ENCODE results near the gene TMPRSS9. TPM values are rescaled to one million over a fixed set of nuclear protein-coding genes. Genes with fewer than 3 reads are reported as not detected.
A peak's percentile ranks its signal among the peaks of the same experiment; 100 is the strongest.

TMPRSS9 gene
- total and polyA plus RNA-seq, 2 of the 13 experiments (the other 11 are each of a cell fraction or from before 2014, with no cell fraction given): 2.5 to 5.2 TPM

DNA sequence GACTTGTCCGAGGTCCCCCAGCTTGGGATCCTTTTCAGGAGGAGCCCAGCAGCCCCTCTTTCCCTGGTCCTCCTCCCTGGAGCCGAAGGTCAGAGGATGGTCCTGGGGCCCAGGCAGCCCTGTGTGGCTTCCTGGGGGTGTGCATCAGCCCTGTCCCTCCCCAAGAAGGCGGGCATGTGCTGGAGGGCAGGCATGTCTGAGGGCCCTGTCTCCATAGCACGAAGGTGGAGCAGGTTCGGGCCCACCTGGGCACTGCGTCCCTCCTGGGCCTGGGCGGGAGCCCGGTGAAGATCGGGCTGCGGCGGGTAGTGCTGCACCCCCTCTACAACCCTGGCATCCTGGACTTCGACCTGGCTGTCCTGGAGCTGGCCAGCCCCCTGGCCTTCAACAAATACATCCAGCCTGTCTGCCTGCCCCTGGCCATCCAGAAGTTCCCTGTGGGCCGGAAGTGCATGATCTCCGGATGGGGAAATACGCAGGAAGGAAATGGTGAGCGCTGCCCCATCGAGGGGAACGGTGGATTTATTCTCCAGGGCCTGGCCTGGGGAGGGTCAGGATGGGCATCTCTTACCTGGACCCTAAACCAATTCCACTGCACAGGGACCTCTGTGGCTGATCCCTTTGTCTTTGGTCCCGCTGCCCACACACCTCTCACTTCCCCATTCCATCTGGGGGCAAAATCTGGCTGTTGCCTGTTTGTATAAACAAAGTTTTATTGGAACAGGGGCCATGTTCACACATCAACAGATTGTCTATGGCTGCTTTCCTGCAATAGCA, 56.4 kb downstream of the TMPRSS9 start (continued):
- TF ChIP-seq MEIS2 (CRISPR knock-in tag; IDR thresholded peaks at IDR 0.05) (peak; percentile 69; the same call in 1 of the 2 replicates), BHLHE40 (IDR thresholded peaks at IDR 0.05; ENCODE audit: low read length) (no peak), NFATC3 (CRISPR knock-in tag; IDR thresholded peaks at IDR 0.05) (no peak), U2AF1 (optimal IDR thresholded peaks at IDR 0.05; ENCODE audit: low read depth, low read length) (no peak), SRSF1 (optimal IDR thresholded peaks at IDR 0.05; ENCODE audit: low read depth, low read length) (no peak), CREB1 (IDR thresholded peaks at IDR 0.05) (no peak), CREB1 (CRISPR knock-in tag; IDR thresholded peaks at IDR 0.05) (peak; percentile 88), SP140L (CRISPR knock-in tag; IDR thresholded peaks at IDR 0.05; ENCODE audit: borderline replicate concordance) (no peak), ZNF772 (CRISPR knock-in tag; IDR thresholded peaks at IDR 0.05) (0 out of 2 replicates have a peak, but pooled peaks have one; percentile 49), PTBP1 (IDR thresholded peaks at IDR 0.05; ENCODE audit: low read depth, low read length, poor library complexity, severe bottlenecking) (no peak), ZSCAN25 (CRISPR knock-in tag; IDR thresholded peaks at IDR 0.05) (no peak; the same call in none of the 2 replicates), HDAC1 (CRISPR knock-in tag; IDR thresholded peaks at IDR 0.05) (peak; percentile 78), ZNF333 (CRISPR knock-in tag; IDR thresholded peaks at IDR 0.05; ENCODE audit: borderline replicate concordance) (no peak), ARNT2 (CRISPR knock-in tag; IDR thresholded peaks at IDR 0.05; ENCODE audit: low read depth) (peak; percentile 71; the same call in 1 of the 2 replicates), SCMH1 (CRISPR knock-in tag; IDR thresholded peaks at IDR 0.05; ENCODE audit: borderline replicate concordance) (no peak), ZNF484 (CRISPR knock-in tag; IDR thresholded peaks at IDR 0.05; ENCODE audit: borderline replicate concordance, low read depth) (no peak), ZSCAN21 (CRISPR knock-in tag; IDR thresholded peaks at IDR 0.05; ENCODE audit: borderline replicate concordance) (peak; percentile 84; the same call in 1 of the 2 replicates), MIER2 (CRISPR knock-in tag; IDR thresholded peaks at IDR 0.05) (no peak), ZNF12 (CRISPR knock-in tag; IDR thresholded peaks at IDR 0.05) (peak; percentile 39; the same call in 1 of the 2 replicates), ZNF891 (CRISPR knock-in tag; IDR thresholded peaks at IDR 0.05) (no peak), SNAI1 (CRISPR knock-in tag; IDR thresholded peaks at IDR 0.05; ENCODE audit: borderline replicate concordance) (peak; percentile 42; the same call in 1 of the 2 replicates), NR2F1 (CRISPR knock-in tag; IDR thresholded peaks at IDR 0.05) (no peak)
- TF ChIP-seq, protein P1, sequence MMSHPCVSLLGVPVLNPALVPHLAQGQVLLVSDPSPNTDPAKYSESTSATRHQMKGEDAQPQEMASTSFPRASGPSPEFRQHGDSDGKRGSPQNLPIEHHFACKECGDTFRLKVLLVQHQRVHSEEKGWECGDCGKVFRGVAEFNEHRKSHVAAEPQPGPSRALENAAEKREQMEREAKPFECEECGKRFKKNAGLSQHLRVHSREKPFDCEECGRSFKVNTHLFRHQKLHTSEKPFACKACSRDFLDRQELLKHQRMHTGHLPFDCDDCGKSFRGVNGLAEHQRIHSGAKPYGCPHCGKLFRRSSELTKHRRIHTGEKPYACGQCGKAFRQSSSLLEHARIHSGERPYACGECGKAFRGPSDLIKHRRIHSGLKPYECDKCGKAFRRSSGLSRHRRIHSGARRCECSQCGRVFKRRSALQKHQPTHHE (CRISPR knock-in tag; IDR thresholded peaks at IDR 0.05; ENCODE audit: borderline replicate concordance): no peak
- TF ChIP-seq, protein P2, sequence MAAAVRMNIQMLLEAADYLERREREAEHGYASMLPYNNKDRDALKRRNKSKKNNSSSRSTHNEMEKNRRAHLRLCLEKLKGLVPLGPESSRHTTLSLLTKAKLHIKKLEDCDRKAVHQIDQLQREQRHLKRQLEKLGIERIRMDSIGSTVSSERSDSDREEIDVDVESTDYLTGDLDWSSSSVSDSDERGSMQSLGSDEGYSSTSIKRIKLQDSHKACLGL (CRISPR knock-in tag; IDR thresholded peaks at IDR 0.05): peak; percentile 60; the same call in 1 of the 2 replicates
- TF ChIP-seq, protein P3, sequence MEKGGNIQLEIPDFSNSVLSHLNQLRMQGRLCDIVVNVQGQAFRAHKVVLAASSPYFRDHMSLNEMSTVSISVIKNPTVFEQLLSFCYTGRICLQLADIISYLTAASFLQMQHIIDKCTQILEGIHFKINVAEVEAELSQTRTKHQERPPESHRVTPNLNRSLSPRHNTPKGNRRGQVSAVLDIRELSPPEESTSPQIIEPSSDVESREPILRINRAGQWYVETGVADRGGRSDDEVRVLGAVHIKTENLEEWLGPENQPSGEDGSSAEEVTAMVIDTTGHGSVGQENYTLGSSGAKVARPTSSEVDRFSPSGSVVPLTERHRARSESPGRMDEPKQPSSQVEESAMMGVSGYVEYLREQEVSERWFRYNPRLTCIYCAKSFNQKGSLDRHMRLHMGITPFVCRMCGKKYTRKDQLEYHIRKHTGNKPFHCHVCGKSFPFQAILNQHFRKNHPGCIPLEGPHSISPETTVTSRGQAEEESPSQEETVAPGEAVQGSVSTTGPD (CRISPR knock-in tag; IDR thresholded peaks at IDR 0.05): no peak
- TF ChIP-seq, protein P4, sequence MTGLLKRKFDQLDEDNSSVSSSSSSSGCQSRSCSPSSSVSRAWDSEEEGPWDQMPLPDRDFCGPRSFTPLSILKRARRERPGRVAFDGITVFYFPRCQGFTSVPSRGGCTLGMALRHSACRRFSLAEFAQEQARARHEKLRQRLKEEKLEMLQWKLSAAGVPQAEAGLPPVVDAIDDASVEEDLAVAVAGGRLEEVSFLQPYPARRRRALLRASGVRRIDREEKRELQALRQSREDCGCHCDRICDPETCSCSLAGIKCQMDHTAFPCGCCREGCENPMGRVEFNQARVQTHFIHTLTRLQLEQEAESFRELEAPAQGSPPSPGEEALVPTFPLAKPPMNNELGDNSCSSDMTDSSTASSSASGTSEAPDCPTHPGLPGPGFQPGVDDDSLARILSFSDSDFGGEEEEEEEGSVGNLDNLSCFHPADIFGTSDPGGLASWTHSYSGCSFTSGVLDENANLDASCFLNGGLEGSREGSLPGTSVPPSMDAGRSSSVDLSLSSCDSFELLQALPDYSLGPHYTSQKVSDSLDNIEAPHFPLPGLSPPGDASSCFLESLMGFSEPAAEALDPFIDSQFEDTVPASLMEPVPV (CRISPR knock-in tag; IDR thresholded peaks at IDR 0.05): no peak
